HL-60 (cell line): ENCODE data around the gene IRF5.
"Not testable (repeated sequence)": the region's sequence is repeated elsewhere in the genome, so short reads cannot be mapped to it uniquely, and the experiment has no call there.

Experiments
- CTCF ChIP-seq: IDR thresholded peaks from one replicate; pipeline ENCODE4 v1.5.1; 2011; ENCODE audit warnings: low read length, control low read depth, inconsistent platforms; ENCODE audit not compliant: insufficient read depth
- POLR2AphosphoS5 ChIP-seq: IDR thresholded peaks from 2 replicates; pipeline ENCODE4 v1.6.1; 2012; ENCODE audit warnings: low read depth
- REST ChIP-seq: IDR thresholded peaks from 2 replicates; pipeline ENCODE4 v1.6.1; 2012; ENCODE audit warnings: low read depth; ENCODE audit not compliant: insufficient replicate concordance
- SPI1 ChIP-seq: IDR thresholded peaks from 2 replicates; pipeline ENCODE4 v1.6.1; 2012; ENCODE audit warnings: low read depth, mild to moderate bottlenecking, borderline replicate concordance

- not testable (repeated sequence) for TF ChIP-seq REST, POLR2AphosphoS5, CTCF, SPI1
These were observed 56.8 kb downstream of the IRF5 start for GRCh38 chr7:128994560-128994959.
